Inflammatory macrophage (primary cell): ENCODE results near the gene PLA2G2D.
"Not testable (repeated sequence)": the region's sequence is repeated elsewhere in the genome, so short reads cannot be mapped to it uniquely, and the experiment has no call there.

Source experiments
- DNase-seq, 2 donors: peaks; one replicate each; pipeline ENCODE4 v3.0.0-alpha.2; 2020 to 2022

PLA2G2D gene

DNA sequence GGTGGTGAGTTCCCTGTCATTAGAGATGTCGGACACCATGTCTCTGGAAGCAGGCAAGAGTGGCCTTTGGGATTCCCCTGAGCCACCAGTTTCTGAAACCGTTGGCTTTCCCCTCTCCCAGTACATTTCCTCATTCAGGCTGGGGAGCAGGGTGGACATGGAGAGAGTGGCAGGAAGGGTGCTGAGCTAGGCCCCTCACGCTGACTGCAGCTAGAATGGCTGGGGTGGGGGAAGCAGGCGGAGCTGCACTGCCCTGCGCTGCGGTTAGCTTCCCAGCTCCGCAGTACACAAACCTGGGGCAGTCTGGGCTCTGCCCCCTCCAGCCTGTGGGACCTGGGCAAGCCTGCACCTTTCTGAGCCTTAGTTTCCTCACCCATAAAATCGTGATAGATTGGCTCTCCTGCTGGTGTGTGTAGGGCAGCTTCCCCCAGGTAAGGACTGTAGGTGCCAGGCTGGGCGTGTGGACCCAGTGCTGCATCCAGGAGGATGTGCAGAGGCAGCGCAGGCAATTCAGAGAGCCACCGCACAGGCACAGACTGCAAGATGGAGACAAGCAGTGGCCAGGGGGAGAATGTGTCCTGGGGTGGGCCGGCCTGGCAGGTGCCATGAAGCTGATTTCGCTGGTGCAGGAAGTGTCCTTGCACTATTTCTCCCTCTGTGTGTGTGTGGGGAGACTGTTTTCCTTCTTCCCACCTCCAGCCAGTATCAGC is 22.8 kb upstream of the PLA2G2D start:
- DNase-seq, result no peak

DNA sequence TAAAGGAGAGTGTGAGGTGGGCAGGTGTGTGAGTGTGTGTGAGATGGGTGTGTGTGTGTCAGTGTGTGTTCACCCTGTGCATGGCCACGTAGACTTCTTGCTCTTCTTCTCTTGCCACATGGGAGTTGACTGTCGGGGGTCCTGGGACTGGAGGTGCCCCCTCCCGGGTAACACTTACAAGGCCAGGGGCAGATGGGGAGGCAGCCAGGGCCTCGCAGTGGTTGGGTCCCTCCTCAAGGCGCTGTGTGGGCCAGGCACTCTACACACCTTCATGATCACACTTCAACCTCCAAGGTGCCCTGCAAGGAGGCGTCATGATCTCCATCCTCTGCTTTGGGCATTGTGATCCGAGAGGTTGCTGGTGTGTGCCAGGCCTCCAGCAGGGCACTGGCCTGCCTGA is 22.1 kb upstream of the PLA2G2D start:
- DNase-seq, result no peak

DNA sequence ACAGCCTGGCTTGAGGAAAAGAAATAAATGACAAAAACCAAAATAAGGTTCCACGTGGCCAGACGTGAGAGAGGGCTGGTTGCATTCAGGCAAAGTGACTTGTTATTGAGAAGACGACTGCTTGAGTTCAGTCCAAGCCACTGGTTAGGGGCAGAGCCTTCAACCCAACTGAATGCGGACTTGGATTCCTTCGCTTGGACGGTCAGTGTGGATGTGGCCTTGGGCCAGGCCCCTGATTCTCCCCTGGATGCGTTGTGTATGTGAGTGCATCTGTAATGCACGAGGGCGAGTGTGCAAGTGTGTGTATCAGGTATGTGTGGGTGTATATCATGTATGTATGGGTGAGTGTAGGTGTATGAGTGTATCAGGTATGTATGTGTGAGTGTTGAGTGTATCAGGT is 21.7 kb upstream of the PLA2G2D start:
- DNase-seq, result no peak

DNA sequence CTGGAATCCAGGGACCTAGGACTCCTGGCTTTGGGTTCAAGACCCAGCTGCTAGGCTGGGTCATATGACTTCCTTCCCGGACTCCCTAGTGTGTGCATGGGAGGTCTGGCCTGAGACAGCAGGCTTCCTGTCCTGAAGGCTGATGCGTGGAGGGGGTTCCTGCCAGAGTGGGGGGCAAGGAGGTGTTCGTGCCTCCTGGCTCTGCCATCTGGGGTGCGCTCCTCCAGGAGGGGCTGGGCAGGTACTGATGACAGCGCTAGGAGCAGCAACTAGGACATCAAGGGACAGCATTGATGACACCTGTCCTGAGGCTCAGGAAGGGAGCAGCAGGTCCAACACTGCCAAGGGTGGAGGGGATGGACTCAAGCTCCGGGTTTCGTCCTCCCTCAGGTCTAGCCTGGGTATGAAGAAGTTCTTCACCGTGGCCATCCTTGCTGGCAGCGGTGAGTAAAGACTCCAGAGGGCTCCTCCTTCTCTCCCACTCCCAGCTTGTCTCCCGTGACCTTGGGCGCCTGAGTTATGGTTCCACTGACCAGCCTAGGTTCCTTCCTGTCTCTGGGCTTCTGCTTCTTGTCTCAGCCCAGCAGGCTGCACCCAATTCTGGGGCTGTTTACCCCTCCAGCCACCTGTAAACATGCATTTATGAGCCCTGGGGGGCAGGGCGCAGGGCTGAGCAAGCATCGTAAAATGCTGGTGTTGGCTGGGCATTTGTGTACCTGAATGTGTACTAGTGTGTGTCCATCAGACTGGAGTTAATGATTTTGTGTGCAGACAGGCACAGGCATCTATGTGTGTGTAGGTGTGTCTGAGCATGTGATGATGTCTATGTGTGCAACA is 20.7 kb upstream of the PLA2G2D start:
- no peak for DNase-seq

GRCh38 chr1:20138961-20139550 is 19.7 kb upstream of the PLA2G2D start, which contains the start of gene PLA2G2F:
TSS of gene PLA2G2F (plus strand) at chr1:20139323. CDS start at chr1:20139428, 105 bp downstream.
- no peak for DNase-seq

DNA sequence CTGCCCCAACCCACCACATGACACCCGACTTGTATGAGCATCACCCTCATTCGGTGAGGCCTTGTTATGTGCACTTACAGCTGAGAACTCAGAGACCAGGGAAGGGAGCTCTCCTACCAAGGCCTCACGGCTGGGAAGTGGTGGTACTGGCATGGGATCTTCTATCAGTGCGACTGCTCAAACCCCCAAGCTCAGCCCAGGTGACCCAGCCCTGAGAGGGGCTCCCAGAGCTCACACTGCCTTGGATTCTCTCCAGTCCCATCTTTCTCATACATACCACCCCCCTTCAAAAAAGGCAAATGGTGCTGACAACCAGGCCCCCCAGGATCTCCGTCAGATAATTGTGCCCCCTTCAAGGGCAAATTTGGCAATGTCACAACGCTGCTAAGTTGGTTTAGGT is 19.0 kb upstream of the PLA2G2D start:
- DNase-seq, result no peak

DNA sequence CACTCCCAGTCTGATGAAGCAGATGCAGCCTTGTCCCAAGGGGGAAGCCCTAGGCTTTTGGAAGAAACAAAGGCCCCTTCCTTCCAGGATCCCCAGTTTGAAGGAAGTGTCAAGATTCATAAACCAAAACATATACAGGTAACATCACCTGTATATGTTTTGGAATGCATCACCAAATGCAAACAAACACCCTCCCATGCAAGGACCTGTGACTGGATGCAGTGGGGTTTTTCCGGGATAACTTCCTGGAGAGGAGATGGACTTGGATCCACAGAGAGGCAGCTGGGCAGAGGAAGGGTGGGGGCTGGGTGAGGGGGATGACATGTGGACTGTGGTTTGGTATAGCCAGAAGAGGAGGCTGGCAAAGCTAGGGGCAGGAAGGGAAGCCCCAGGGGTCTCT is 18.3 kb upstream of the PLA2G2D start:
- no peak for DNase-seq

GRCh38 chr1:20137055-20137454 is 17.7 kb upstream of the PLA2G2D start:
- no peak for DNase-seq

- DNase-seq, result no peak
Observed at GRCh38 chr1:20136249-20136648, 16.9 kb upstream of the PLA2G2D start.

- DNase-seq, result no peak
Observed at GRCh38 chr1:20134995-20135394, 15.7 kb upstream of the PLA2G2D start.

DNA sequence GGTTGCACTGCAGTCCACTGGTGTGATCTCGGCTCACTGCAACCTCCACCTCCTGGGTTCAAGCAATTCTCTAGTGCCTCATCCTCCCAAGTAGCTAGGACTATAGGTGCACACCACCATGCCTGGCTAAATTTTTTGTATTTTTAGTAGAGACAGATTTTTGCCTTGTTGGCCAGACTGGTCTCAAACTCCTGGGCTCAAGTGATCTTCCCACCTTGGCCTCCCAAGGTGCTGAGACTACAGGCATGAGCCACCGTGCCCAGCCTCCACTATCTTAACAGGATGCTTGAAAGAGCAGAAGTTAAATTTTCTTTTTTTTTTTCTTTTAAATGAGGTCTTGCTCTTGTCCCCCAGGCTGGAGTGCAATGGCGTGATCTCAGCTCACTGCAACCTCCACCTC is 11.2 kb upstream of the PLA2G2D start:
- not testable (repeated sequence) for DNase-seq

DNA sequence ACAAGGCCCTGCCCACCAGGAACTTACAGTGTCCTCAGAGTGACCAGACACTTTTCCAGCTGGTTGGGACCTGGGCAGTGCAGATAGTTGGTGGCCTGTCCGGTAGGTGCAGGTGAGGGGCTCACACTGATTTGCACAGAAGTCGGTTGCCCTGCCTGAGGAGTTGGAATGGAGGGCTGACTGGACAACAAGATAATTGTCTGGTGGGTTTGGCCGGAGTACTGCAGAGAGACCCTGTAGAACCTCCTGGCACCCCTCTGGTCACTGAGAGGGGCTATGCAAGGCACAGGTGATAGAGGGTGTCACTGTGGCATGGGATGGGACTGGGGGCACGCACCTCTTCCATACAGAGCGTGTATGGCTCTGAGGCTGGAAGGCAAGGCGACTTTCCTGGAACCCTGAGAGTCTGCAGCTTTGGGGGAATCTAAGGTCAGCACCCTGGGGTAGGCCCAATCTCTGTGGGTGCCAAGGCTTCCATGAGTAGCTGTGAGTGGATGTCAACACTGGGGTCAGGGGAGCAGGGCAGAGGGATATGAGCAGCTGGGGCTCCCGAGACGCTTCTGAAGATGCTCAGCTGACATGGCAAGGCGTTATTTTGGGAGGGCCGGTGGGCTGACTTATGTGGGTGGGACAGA is 7.6 kb upstream of the PLA2G2D start:
- DNase-seq, result no peak

DNA sequence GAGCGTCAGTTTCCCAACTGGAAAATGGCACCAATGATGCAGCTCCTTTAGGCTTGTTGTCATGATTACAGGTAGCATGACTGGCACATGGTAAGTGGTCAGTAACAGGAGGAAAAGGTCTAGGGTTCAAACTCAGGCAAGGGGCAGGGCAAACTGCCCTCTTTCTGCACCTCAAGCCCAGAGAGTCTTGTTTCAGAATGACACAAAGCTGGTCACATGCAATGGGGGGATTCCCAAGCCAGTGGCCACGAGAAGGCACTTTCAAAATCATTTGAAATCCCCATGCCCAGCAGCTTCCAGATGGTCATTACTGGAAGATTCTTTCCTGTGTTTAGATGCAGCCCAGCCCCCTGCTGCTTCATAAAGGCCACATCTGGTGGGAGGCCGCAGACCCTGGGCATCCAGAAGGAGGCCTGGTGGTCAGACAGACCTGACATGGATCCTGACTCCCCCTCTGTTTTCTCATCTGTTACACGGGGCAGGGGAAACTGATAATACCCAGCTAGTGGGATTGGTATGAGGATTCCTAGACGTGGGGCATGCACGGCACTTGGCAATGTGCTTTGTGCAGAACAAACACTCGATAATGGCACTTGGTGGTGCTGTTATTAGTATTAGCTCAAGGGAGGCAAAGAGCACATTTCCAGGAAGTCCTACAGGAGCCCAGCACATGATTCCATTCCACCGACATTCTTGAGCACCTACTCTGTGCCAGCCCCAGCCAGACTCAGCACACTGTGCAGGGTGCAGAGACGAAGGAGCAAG is 6.9 kb upstream of the PLA2G2D start:
- peak in 1 of 2 donors; percentile 45 for DNase-seq

DNA sequence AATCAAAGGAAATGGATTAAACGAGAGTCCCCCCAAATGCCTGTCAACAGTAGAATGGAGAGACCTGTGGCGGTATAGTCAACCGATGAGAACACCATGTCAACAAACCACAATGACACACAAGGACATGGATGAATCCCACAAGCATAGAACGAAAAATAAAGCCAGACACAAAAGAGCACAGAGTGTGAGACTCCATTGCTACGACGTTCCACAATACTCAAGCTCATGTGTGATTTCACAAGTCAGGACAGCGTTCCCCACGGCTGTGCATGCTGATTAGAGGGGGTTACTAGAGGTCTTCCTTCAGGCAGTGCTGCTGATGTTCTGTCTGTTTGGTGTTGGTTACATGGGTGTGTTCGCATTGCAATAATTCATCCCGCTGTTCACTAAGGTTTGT is 5.8 kb upstream of the PLA2G2D start:
- no peak for DNase-seq

DNA sequence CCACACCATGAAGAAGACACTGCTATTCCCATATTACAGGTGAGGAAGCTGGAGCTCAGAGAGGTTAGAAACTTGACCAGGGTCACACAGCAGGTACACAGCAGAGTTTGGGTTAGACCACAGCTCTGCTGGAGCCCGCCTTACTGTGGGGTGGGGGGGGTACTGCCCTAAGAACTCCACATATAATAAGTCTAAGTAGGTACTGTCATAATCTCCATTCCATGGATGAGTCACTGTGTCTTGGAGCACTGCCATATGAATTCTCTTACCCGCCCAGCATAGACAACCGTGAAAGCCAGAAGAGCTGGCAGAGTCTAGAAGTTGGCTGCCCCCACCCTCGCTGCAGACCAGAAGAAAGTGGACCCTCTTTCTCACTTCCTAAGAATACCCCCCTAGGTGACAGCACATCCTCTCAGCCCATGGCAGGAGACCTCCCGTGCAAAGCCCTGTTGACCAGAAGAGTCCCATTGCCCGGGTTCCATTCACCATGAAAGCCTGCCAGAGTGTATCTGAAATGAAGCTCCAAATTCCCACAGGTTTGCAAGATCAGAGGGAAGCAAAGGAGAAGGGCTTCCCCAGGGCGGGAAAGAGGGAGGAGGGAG is 5.2 kb upstream of the PLA2G2D start:
- no peak for DNase-seq

GRCh38 chr1:20123722-20124455 is 4.6 kb upstream of the PLA2G2D start:
- DNase-seq, result no peak

DNA sequence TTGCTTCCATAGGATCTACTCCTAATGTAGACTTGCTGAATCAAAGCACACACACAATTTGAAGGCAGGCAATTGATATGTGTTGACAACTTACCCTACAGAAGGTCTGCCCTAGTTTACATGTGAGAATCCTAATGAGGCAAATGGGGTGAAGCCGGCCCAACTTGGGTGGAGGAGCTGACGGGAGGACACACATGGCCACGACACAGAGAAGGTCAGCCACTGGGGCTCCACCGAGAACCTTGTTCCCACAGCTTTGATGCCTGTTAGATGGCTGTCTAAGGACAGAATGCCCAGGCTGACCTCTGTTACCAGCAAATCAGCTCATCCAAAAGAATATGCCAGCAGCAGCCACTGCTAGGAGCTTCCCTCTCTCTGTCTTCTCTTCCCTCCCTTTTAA is 1.5 kb upstream of the PLA2G2D start:
- DNase-seq, result no peak

DNA sequence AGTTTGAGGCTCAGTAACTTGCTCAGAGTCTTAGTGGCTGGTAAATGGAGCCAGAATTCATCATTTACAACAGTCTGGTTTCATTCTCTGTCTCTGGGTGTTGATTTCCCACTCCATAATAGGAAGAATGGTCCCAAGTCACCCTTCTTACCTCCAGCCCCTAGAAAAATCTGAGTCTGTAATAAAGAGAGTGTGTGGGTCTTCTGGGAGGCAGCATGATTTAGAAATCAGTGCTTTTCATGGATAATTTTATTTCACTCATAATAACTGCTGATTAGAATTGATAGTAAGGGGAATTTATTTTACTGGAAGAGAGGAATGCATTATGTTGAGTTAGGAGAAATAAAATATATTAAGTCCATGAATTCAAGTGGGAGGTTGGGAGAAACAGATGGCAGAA is 2.1 kb downstream of the PLA2G2D start:
- DNase-seq, result no peak

GRCh38 chr1:20115916-20116315 is 3.4 kb downstream of the PLA2G2D start:
- DNase-seq, result no peak

DNA sequence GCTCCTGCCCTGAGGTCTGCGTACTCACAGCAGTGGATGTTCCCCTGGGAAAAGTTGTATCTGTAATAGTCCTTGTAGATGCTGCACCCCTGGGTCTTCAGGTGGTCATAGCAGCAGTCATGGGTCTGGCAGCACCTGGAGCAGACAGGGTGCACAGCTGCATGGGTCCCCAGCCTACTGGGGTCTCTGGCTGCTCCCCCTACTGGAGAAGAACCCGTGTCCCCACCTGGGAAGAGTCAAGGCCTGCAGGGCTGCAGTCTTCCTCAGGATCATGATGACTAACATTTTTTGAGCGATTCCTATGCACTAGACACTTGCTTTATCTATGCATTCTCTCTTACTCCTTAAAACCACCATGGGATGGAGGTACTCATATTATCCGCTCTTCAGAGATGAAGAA is 3.9 kb downstream of the PLA2G2D start:
- DNase-seq, result no peak

GRCh38 chr1:20114021-20114648 is 5.2 kb downstream of the PLA2G2D start:
- DNase-seq, result no peak
